ENCODE data around the gene RAD51B.

The RAD51B gene

GRCh38 chr14:68547305-68548193 lies 728.0 kb downstream of the RAD51B start:
- DNase-seq = no peak

- no peak for DNase-seq
Observed at GRCh38 chr14:68548194-68549076, 728.9 kb downstream of the RAD51B start.

DNA sequence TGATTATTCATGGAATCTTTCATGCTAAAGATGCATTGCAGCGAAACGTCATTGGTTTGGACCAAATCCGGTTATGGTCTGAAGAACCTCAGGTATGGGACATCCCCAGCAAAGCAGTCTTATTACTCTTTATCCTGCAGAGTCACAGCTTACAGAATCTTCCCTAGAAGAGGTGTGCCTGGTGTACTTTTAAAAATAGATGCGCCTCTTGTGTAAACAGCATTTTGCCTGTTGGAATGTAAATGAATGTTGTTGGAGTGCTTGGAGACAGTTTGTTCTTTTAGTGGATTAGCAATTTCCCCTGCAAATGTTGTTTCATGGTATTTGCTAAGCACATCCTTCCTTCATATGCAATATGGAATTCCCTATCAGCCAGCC lies 730.7 kb downstream of the RAD51B start:
- DNase-seq = no peak

DNA sequence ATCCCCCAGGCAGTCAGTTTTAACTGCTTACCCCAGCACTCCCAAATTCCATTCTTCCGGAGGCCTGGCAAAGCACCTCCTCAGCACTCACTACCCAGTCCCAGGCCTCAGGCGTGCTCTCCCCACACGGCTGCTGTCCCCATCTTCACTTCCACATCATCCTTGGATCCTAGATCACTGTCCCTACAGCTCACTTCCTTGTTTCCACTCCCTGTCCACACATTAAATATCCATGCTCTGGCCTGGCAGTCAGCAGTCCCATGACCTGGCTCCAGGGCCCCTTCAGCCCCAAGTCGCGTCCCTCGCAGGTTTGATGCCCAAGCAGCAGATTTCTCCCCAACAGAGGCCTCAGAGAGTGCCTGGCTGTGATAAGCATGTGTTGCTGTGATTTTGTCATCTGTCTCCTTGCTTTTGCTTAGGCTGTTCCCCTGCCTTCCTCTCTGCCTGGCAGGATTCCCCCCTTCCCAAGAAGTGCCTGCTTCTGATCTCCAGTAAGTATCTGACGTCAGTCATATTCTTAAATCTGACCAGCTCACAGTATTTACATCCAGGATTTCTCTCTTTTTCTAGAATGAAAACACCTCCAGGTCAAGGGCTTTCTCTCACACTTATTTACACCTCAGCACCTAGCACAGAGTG lies 731.6 kb downstream of the RAD51B start:
- DNase-seq = no peak

DNA sequence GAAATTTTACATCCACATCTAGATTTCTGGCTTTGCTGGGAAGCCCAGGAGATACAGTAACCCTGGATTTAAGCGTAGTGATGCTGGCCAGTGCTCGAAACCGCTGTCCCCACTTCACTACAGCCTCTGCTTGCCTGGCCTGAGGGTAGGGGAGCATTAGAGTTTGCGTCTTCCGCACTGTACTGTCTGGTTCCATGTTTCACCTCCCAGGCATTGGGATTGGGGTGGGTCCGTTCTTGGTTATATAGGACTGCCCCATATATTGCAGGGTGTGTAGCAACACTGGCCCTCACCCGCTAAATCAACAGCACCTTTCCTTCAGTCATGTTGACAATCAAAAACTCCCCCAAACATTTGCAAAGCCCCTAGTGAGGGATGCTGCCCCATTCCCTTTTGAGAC lies 732.5 kb downstream of the RAD51B start:
- no peak for DNase-seq

DNA sequence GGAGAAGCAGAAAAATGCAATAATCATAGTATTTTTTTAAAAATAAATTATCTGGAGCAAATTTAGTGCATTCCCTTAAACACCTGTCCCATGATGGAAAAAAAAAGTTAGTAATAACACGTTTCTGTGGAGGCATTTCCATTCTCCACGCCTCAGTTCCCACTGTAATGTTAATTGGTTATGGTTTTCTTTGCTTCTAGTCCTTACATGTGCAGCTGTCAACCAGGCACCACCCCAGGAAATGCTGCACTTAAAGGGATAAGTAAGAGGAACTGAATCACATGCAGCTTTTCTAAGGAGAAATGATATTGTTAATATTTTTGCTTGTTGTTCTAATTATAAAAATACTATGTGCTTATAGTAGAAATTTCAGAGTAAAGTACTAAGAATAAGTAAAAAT lies 733.0 kb downstream of the RAD51B start:
- no peak for DNase-seq

- DNase-seq = no peak
Observed at GRCh38 chr14:68553311-68553710, 733.7 kb downstream of the RAD51B start.

DNA sequence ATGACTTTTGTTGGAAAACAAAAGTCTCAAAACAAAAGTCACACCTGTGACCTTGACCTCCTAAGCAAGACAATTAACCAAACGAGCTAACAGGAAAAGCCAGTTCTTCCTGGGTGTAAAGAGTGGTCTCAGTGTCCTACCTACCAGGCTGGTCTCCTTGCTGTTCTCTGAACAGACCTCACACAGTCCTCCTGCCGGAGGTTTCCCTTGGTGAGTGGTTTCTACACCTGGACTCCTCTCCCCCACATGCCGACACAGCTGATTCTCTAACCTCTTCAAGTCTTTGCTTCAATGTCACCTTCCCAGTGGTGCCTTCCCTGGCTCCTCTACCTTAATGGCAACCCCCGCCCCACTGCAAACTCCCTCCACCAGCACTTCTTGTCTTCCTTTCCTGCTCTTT lies 734.7 kb downstream of the RAD51B start:
- no peak for DNase-seq

GRCh38 chr14:68556253-68556652 lies 736.7 kb downstream of the RAD51B start:
- no peak for DNase-seq

DNA sequence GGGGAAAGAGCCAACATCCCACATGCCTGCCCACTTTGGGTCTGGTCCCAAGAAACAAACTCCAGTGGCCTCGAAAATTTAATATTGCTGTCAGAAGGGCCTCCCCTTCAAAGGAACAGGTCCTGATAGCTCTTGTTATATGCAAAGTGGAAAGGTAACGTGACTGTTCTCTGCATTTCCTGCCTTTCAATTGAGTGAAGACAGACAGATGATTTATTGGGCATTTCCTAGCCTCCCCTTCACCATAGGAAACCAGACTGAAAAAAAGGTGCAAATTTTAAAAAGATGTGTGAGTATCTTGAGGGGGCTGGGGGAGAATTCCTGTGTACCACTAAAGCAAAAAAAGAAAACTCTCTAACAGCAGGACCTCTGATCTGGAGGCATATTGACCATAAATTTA lies 738.1 kb downstream of the RAD51B start:
- no peak for DNase-seq

GRCh38 chr14:68558096-68558495 lies 738.5 kb downstream of the RAD51B start:
- no peak for DNase-seq

DNA sequence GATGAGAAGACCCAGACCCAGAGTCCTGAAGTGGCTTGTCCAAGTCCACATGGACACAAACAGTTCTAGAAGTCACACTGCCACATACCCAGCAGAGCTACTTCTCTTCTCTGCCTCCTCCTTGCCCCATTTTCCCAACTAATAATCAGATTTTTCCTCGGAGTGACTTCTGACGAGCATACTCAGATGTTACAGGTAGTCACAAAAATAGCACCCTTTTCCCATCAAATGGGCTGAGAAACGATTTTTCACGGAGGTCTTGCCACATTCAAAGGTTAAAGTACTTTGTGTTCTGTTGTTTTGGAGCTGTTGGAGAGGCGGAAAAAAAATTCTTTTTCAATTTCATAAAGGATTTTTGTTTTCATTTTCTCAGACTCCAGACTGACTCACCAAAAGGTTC lies 740.4 kb downstream of the RAD51B start:
- DNase-seq = no peak

- DNase-seq = no peak
Observed at GRCh38 chr14:68561531-68562007, 742.0 kb downstream of the RAD51B start.

GRCh38 chr14:68562911-68563250 lies 743.3 kb downstream of the RAD51B start:
- no peak for DNase-seq

- DNase-seq = no peak
Observed at GRCh38 chr14:68563251-68564131, 743.9 kb downstream of the RAD51B start.

- DNase-seq = no peak
Observed at GRCh38 chr14:68564191-68564825, 744.7 kb downstream of the RAD51B start.

DNA sequence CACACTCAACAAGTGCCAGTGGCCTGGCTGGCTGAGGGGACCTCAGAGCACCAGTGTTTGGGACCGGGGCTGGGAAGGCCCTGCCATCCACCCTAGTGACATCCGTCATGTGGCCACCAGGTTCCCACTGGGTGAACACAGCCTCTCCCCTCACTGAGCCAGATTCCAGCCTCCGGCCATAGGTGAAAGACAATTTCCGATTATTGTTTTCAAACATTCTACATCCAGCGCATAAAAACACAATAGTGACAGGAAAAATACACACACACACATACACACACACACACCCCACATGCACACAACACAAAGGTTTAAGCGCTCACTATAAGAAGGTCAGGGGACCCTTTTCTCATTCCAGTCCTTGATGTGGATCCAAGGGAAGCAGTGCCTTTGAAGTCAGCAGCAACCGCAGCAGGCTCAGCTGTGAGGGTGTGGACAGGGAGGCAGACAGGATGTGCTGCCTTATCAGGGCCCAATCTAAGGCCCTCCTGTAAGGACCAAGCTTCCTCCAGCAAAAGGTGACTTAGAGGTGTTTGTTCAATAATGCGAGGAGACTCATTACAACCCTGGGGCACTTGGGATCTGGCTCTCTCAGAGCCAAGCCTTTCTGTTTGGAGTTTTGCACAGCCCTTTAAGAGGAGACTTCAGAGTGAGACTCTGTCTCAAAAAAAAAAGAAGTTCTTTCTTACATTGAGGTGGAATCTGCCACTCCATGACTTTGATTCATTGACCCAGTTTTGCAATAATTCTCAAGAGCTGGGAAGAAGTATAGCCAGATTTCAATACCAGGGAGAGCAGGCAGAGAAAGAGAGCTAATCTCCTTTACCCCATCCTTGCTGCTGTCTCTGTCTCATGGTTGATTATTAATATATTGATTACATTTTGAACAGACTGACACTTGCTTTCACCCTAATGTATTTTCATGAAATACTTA lies 745.5 kb downstream of the RAD51B start:
- DNase-seq = no peak

DNA sequence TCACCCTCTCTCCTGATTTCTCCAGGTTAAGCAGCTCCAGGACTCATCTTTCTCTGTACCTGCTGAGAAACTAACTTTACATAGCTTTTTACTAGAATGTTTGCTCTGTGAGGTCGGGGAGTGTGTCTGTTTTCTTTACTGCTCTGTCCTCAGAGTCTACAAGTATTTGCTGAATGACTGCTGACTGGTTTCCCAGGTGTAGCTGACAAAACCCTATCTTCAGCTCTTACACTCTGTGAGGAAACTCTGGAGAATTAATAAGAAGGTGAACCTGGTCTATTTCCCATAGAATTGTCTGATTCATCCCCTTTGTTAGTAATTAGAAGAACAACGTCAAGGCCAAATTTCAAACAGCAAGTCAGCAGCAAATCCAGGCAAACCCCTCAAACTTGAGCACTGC lies 746.5 kb downstream of the RAD51B start:
- DNase-seq = no peak

DNA sequence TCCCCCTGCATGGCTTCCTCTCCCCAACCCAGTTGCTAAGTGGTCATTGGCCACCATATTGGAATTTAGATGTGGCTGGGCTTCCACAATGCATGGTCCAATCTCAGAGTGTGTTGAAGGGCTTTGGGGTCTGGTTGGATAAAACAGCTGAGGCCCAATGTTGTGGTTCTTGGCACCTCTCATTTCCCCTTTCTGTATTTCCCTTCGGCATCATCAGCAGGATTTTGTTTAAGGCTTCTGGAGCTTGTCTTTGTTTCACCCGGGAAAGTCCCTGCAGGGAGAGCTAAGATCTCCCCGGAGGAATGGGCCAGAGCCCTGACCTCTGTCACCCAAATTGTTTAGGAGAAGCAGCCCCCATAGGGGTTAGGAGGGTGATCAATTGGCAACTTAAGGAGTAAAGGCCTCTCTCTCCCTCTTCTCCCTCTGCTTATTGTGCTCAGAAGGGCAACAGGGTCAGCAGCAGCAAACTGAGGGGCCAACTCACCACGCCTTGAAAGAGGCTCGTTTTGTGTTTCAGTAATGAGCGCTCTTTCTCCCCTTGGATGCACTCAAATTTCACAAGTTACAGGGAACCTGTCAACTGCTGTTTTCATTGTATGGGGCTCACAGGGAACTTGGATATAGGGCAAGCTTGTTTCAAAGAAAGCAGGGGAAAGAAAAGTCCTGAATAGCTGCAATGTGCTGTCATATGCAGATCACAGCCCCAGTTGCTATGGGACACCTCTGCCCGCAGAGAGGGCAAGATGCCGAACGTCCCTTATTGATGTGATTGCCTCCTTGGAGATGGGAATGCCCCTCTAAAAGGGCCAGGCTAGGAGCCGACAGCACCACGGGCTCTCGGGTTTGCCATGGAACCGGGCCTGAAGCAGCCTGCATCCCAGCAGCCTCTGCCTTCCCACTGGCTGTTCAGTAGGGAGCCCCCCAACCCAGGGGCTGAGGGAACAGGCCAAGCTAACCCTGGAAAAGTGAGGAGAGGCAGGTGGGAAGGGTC lies 749.6 kb downstream of the RAD51B start:
- DNase-seq = no peak
